ENCODE results near the gene TMED10.
A peak's percentile ranks its signal among the peaks of the same experiment; 100 is the strongest.

TMED10 gene

DNA sequence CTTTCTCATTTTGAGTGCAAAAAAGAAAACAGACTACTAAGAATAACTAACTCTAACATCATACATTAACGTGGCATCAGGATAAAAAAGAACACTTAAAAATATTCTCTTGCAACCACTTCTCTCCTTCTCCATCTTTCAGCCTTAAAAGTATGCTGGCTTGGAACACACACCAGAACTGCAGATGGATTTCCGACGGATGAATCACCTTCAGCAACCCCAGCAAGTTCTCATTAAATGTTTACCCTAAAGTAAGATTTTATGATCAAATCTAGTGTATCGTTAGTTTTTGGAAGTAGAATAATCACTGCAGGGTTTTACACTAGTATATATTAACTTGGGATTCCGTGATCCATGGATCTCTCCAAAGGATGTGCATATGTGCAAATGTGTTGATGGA is 50.8 kb downstream of the TMED10 start:
- H3K4me3 ChIP-seq (IDR thresholded peaks at IDR 0.05; ENCODE audit: insufficient read depth, low read depth, low read length), result no peak overlapping the region
- TF ChIP-seq, protein P1, sequence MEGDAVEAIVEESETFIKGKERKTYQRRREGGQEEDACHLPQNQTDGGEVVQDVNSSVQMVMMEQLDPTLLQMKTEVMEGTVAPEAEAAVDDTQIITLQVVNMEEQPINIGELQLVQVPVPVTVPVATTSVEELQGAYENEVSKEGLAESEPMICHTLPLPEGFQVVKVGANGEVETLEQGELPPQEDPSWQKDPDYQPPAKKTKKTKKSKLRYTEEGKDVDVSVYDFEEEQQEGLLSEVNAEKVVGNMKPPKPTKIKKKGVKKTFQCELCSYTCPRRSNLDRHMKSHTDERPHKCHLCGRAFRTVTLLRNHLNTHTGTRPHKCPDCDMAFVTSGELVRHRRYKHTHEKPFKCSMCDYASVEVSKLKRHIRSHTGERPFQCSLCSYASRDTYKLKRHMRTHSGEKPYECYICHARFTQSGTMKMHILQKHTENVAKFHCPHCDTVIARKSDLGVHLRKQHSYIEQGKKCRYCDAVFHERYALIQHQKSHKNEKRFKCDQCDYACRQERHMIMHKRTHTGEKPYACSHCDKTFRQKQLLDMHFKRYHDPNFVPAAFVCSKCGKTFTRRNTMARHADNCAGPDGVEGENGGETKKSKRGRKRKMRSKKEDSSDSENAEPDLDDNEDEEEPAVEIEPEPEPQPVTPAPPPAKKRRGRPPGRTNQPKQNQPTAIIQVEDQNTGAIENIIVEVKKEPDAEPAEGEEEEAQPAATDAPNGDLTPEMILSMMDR (conservative IDR thresholded peaks at IDR 0.05; ENCODE audit: low read depth, low read length), result no peak
- no peaks in the 10 kb centered on the region for H4K20me1 ChIP-seq (ENCODE audit: insufficient read depth)
- H3K27ac ChIP-seq, result no peak overlapping the region
- H3K27me3 ChIP-seq (ENCODE audit: insufficient read depth, low read depth), result no peaks in the 10 kb centered on the region
- peaks cover 20% of the 10 kb centered on the region for H3K4me1 ChIP-seq (ENCODE audit: low read depth, poor library complexity, severe bottlenecking)
- peak overlapping the region; percentile 80 for H3K4me2 ChIP-seq
- peak overlapping the region; percentile 87; the same call in 1 of the 2 replicates for H3K9ac ChIP-seq
- H3K79me2 ChIP-seq (ENCODE audit: insufficient read depth, low read depth), result 0 out of 2 replicates have a peak, but pooled peaks cover 4% of the 10 kb centered on the region
- H3K36me3 ChIP-seq (ENCODE audit: insufficient read depth), result no peaks in the 10 kb centered on the region
- H2AFZ ChIP-seq (ENCODE audit: low read depth), result no peak overlapping the region

DNA sequence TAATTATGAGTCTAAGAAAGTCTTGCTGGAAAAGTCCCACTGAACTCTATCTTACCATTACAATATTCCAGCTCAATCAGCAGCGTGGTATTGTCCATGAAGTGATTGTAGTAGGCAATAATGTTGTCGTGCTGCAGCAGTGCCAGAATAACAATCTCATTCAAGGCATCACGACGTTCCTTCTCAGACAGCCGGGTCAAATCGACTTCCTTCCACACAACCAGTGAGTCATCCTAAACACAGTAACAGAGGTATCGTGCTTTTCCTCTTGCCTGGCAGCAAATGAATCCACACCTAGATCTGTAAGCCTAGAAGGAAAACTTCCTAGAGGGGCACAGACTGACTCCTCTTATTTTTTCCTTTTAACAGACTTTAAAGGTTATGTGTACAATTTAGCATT is 52.4 kb downstream of the TMED10 start:
- Histone ChIP-seq H3K27me3 (ENCODE audit: insufficient read depth, low read depth) (no peaks in the 10 kb centered on the region), H3K27ac (no peak overlapping the region), H2AFZ (ENCODE audit: low read depth) (no peak overlapping the region), H3K36me3 (ENCODE audit: insufficient read depth) (no peaks in the 10 kb centered on the region), H3K9ac (no peak overlapping the region), H3K4me3 (IDR thresholded peaks at IDR 0.05; ENCODE audit: insufficient read depth, low read depth, low read length) (no peak overlapping the region), H3K4me1 (ENCODE audit: low read depth, poor library complexity, severe bottlenecking) (peaks cover 19% of the 10 kb centered on the region), H4K20me1 (ENCODE audit: insufficient read depth) (no peaks in the 10 kb centered on the region), H3K79me2 (ENCODE audit: insufficient read depth, low read depth) (0 out of 2 replicates have a peak, but pooled peaks cover 4% of the 10 kb centered on the region), H3K4me2 (no peak overlapping the region)
- TF ChIP-seq, protein P1 (conservative IDR thresholded peaks at IDR 0.05; ENCODE audit: low read depth, low read length), result no peak

DNA sequence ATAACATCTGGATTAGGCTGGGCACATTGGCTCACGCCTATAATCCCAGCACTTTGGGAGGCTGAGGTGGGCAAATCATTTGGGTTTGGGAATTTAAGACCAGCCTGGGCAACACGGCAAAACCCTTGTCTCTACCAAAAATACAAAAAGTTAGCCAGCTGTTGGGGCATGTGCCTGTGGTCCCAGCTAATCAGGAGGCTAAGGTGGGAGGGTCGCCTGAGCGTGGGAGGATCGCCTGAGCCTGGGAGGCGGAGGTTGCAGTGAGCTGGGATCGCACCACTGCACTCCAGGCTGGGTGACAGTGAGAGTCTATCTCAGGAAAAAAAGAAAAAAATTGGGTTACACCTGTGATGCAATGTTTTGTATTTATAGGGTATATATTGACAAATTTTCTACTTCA is 54.9 kb downstream of the TMED10 start:
- Histone ChIP-seq H2AFZ (ENCODE audit: low read depth) (no peak overlapping the region), H4K20me1 (ENCODE audit: insufficient read depth) (no peaks in the 10 kb centered on the region), H3K36me3 (ENCODE audit: insufficient read depth) (no peaks in the 10 kb centered on the region), H3K4me1 (ENCODE audit: low read depth, poor library complexity, severe bottlenecking) (peaks cover 6% of the 10 kb centered on the region), H3K27me3 (ENCODE audit: insufficient read depth, low read depth) (no peaks in the 10 kb centered on the region), H3K4me3 (IDR thresholded peaks at IDR 0.05; ENCODE audit: insufficient read depth, low read depth, low read length) (no peak overlapping the region), H3K4me2 (no peak overlapping the region), H3K27ac (no peak overlapping the region), H3K9ac (no peak overlapping the region), H3K79me2 (ENCODE audit: insufficient read depth, low read depth) (0 out of 2 replicates have a peak, but pooled peaks cover 4% of the 10 kb centered on the region)
- TF ChIP-seq, protein P1 (conservative IDR thresholded peaks at IDR 0.05; ENCODE audit: low read depth, low read length), result no peak

DNA sequence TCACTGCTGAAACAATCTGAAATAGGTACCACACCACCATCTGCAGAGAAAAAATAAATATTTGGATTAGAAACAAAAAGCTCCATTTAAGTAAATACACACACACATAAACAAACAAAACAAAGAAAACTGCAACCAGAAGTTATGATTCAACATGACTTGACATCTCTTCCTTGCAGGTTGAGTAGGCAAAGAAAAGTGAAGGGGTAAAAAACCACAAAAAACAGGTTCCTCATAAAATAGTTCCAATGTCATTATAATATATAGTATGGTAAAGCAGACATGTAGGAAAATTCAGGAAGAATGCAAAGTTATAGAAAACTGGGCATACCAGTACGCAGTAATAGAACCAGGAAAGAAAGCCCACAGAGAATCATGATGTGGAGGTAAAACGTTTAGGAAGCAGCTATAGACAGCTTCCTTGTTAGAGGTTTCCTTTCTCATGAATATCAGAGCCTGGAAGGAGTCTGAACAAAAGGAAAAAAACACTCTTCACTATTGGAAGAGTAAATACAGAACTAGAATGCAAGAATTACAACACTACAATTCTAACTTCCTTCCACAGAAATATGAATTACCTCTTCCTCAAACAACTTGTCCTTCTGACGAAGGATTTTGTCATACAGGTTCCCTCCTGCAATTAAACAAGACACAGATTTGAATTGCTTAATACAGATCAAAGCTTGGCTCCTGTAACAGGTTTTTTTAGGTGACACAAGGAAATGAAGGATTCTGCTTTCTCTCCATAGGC is 55.7 kb downstream of the TMED10 start:
- Histone ChIP-seq H3K79me2 (ENCODE audit: insufficient read depth, low read depth) (0 out of 2 replicates have a peak, but pooled peaks cover 1% of the 10 kb centered on the region), H3K4me1 (ENCODE audit: low read depth, poor library complexity, severe bottlenecking) (peaks cover 2% of the 10 kb centered on the region), H3K27me3 (ENCODE audit: insufficient read depth, low read depth) (no peaks in the 10 kb centered on the region), H3K4me2 (no peak overlapping the region), H3K4me3 (IDR thresholded peaks at IDR 0.05; ENCODE audit: insufficient read depth, low read depth, low read length) (no peak overlapping the region), H2AFZ (ENCODE audit: low read depth) (no peak overlapping the region), H3K36me3 (ENCODE audit: insufficient read depth) (no peaks in the 10 kb centered on the region), H3K9ac (no peak overlapping the region), H4K20me1 (ENCODE audit: insufficient read depth) (no peaks in the 10 kb centered on the region), H3K27ac (no peak overlapping the region)
- TF ChIP-seq, protein P1 (conservative IDR thresholded peaks at IDR 0.05; ENCODE audit: low read depth, low read length), result no peak
